Measurements from ENCODE around the gene ADAP1. TPM values are rescaled to one million over a fixed set of nuclear protein-coding genes. Genes with fewer than 3 reads are reported as not detected.

Gene ADAP1
- total RNA-seq, 2 experiments from 2014 or later = 2.4 to 7.0 TPM

DNA sequence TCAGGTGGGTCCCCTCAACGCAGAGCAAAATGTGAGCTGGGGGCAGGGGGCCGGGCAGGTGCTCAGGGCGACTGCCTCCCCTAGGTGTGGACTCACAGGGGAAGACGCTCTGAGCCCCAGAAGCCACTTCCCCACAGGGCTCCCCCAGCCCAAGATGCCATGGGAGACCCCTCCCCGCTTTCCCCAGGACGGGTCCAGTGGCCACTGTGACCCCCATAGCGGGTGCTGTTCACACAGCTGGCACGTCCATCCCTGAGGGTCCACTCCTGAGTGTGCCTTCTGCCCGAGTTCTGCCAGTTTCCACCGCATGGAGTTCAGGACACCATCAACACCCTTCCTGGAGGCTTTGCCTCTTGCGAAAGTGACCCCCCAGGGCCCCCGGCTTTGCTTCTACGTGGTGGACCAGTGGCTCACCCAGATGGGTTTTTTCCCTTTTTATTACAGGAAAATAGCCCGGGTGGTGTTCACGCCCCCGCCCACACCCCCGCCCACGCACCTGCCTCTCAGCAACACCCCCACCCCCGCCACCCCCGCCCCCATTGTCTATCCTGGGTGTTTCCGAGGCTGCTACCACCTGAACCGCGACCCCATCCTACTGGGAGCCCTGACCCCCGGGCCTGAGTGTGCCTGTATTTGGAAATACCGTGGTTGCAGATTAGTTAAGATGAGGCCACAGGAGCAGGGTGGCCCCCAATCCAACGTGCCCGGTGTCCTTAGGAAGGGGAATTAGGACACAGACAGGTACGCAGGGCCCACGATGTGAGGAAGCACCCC lies 32.0 kb downstream of the ADAP1 start:
- Histone ChIP-seq H3K4me2 (ENCODE audit: low read length) (peak overlapping the region; percentile 62), H4K20me1 (ENCODE audit: insufficient read depth, low read length) (no peaks in the 10 kb centered on the region), H3K9me3 (ENCODE audit: low read length) (no peaks in the 10 kb centered on the region), H3K4me1 (ENCODE audit: insufficient read depth, low read length, poor library complexity, severe bottlenecking) (peaks cover 33% of the 10 kb centered on the region), H3K4me3 (ENCODE audit: low read depth, low read length, poor library complexity, severe bottlenecking) (peak overlapping the region; percentile 59), H2AFZ (ENCODE audit: low read length) (peak overlapping the region; percentile 66), H3K9me2 (ENCODE audit: insufficient read depth, low read length) (no peaks in the 10 kb centered on the region), H3K27ac (ENCODE audit: low read depth, low read length, poor library complexity, severe bottlenecking) (peak overlapping the region; percentile 72), H3K79me2 (ENCODE audit: insufficient read depth, low read depth, low read length) (no peaks in the 10 kb centered on the region), H3K36me3 (ENCODE audit: insufficient read depth, low read length) (no peaks in the 10 kb centered on the region)
- ChIA-PET CTCF (ENCODE audit: unreplicated experiment) (interaction anchor here (1.0 kb wide), 2 partner anchors 13 to 33 kb away, joined by 3 to 4 read pairs; no protein-coding TSS in a partner anchor), POLR2A (interaction anchor here (1.0 to 1.5 kb wide), 3 partner anchors 19 to 52 kb away, joined by 3 to 6 read pairs (median 4); no protein-coding TSS in a partner anchor)
- TF ChIP-seq CTCF (conservative IDR thresholded peaks at IDR 0.05; ENCODE audit: low read length) (no peak), EZH2phosphoT487 (IDR thresholded peaks at IDR 0.05; ENCODE audit: borderline replicate concordance, low read depth, low read length) (no peak)
- no peak for DNase-seq (ENCODE audit: low spot score)
- BruUV-seq (replicated peaks) = no TSS peak
- intact Hi-C loops (cut with micrococcal nuclease; ENCODE audit: unreplicated experiment) = loop anchor here (1.0 to 5.0 kb wide), 3 partner anchors 28 to 255 kb away; no protein-coding TSS in a partner anchor

DNA sequence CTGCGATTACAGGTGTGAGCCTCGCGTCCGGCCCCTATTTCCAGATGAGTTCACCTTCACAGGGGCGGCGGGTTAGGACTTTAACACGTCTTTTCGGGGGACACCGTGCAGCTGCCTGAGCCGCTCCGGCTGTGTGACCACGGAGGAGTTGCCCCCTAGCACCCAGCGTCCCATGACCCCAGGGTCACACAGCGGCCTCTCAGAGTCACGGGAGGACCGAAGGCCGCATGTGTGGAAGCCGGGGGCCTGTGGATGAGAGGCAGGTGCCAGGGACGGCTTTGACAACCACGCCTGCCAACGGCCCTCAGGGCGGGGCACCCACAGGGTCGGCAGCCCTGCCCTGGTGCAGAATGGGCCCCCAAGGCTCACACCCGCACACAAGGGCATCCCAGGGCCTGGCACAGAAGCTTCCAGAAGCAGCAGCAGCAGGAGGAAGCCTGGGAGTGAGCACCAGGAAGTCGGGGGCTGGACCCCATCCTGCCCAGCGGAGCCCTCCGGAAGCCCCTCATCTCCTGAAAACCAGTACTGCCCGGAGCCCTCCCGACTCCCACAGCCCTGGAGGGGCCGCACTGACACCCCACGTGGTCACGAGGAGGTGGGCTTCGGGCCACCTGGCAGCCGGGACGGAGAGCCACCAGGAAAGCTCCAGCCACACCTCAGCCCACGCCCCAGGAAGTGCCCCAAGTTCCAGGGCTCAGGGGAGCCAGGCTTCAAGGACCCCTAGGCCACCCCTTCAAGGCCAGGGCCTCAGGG lies 32.7 kb downstream of the ADAP1 start:
- H3K4me3 ChIP-seq (ENCODE audit: low read depth, low read length, poor library complexity, severe bottlenecking) = no peak overlapping the region
- H3K27ac ChIP-seq (ENCODE audit: low read depth, low read length, poor library complexity, severe bottlenecking) = no peak overlapping the region
- H3K9me3 ChIP-seq (ENCODE audit: low read length) = no peaks in the 10 kb centered on the region
- no peaks in the 10 kb centered on the region for H4K20me1 ChIP-seq (ENCODE audit: insufficient read depth, low read length)
- ChIA-PET CTCF (ENCODE audit: unreplicated experiment) (no interaction called here), POLR2A (no interaction called here)
- no peak overlapping the region for H3K4me2 ChIP-seq (ENCODE audit: low read length)
- intact Hi-C loops (cut with micrococcal nuclease; ENCODE audit: unreplicated experiment) = loop anchor here (2.0 to 5.0 kb wide), 2 partner anchors 59 to 256 kb away; no protein-coding TSS in a partner anchor
- H3K9me2 ChIP-seq (ENCODE audit: insufficient read depth, low read length) = no peaks in the 10 kb centered on the region
- peaks cover 33% of the 10 kb centered on the region for H3K4me1 ChIP-seq (ENCODE audit: insufficient read depth, low read length, poor library complexity, severe bottlenecking)
- BruUV-seq (replicated peaks) = no TSS peak
- H2AFZ ChIP-seq (ENCODE audit: low read length) = no peak overlapping the region
- no peaks in the 10 kb centered on the region for H3K79me2 ChIP-seq (ENCODE audit: insufficient read depth, low read depth, low read length)
- DNase-seq (ENCODE audit: low spot score) = no peak
- TF ChIP-seq CTCF (conservative IDR thresholded peaks at IDR 0.05; ENCODE audit: low read length) = no peak
- H3K36me3 ChIP-seq (ENCODE audit: insufficient read depth, low read length) = no peaks in the 10 kb centered on the region

Data from OCI-LY7 (cell line).